GM19468 (cell line): Measurements from ENCODE around the gene RCE1.
A peak's percentile ranks its signal among the peaks of the same experiment; 100 is the strongest.
"Not testable (repeated sequence)": the region's sequence is repeated elsewhere in the genome, so short reads cannot be mapped to it uniquely, and the experiment has no call there.

Source experiments
- ATAC-seq: cut with Tn5 transposase; IDR thresholded peaks from one replicate; pipeline ENCODE4 v1.9.1; 2021; ENCODE audit warnings: mild to moderate bottlenecking, moderate library complexity, moderate number of reproducible peaks; ENCODE audit not compliant: unreplicated experiment; ENCODE audit errors: extremely low read depth

RCE1 gene, protein sequence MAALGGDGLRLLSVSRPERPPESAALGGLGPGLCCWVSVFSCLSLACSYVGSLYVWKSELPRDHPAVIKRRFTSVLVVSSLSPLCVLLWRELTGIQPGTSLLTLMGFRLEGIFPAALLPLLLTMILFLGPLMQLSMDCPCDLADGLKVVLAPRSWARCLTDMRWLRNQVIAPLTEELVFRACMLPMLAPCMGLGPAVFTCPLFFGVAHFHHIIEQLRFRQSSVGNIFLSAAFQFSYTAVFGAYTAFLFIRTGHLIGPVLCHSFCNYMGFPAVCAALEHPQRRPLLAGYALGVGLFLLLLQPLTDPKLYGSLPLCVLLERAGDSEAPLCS

DNA sequence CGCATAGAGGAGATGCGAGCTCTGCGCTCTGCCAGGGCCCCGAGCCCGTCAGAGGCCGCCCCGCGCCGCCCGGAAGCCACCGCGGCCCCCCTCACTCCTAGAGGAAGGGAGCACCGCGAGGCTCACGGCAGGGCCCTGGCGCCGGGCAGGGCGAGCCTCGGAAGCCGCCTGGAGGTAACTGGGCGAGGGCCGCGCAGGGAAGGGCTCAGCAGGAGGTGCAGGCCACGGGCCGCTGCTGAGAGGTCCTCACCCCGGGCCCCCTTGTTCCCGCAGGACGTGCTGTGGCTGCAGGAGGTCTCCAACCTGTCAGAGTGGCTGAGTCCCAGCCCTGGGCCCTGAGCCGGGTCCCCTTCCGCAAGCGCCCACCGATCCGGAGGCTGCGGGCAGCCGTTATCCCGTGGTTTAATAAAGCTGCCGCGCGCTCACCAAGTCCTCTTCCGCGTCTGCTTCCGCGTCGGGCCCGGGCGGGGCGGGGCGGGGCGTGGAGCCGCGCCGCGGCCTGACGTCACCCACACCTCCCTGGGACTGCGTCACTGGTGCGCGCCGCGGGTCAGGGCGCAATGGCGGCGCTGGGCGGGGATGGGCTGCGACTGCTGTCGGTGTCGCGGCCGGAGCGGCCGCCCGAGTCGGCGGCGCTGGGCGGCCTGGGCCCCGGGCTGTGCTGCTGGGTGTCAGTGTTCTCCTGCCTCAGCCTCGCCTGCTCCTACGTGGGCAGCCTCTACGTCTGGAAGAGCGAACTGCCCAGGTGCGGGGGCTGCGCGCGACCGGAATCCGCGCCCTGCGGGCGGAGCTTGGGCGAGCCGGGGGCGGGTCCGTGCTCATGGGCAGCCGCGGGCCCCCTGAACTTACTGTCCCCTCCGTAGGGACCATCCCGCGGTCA, at the start of gene RCE1:
RCE1 (plus strand) TSS at position 546 of the 880 bp plus-strand sequence; CDS start at position 561, 15 bp downstream.
- peak; percentile 48 for ATAC-seq

DNA sequence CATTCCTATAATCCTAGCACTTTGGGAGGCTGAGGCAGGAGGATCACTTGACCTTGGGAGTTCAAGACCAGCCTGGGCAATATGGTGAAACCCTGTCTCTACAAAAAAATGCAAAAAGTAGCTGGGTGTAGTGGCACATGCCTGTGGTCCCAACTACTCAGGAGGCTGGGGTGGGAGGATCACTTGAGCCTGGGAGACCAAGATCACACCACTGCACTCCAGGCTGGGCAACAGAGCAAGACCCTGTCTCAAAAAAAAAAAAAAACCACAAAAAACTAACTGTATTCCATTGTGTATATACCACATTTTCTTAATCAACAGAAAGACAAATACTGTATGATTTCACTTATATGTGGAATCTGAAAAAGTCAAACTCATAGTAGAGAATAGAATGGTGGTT, 43.4 kb upstream of the RCE1 start:
- not testable (repeated sequence) for ATAC-seq

DNA sequence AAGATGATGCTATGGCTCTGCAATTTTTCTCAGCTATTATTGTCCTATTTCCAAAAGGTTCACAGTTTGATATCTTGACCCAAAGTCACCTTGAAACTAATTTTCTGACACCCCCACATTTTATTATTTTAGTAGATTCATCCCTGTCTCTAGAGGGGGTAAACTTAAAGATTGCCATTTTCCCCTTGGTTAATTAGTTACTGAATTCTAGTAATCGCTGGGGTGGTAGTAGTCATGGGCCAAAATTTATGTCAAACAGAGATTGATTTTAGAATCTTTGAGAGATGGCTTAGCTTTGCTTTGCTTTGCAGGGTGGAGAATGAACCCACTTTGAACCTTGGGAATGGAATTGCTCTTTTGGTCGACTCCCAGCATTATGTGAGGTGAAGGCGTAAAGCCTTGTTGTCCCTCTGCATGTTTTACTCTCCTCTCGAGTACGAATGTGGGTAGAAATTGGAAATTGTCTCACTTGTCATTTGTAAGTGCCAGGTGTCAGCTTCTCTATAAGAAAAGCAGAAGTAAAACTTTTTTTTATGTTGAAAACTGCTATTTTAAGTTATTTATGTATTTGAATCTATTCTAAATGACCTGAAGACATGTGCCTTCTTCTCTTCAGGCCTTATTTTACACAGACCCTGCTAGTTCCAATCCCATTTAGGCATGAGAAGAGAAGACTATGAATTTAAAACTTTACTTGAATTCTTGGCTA, 42.4 kb upstream of the RCE1 start:
- peak; percentile 26 for ATAC-seq

DNA sequence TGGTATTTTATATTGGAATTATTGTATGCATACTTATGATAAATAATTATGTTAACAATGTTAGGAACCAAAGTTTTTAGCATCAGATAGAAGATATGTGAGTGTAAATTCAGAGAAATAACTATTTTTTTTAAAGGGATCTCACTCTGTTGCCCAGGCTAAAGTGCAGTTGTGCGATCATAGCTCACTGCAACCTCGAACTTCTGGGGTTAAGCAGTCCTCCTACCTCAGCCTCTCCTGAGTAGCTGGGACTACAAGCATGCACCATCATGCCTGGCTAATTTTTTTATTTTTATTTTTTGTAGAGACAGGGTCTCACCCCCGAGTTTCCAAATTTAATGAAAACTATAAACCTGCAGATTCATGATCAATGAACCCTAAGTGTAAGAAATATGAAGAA, 33.6 kb upstream of the RCE1 start:
- ATAC-seq, result no peak

DNA sequence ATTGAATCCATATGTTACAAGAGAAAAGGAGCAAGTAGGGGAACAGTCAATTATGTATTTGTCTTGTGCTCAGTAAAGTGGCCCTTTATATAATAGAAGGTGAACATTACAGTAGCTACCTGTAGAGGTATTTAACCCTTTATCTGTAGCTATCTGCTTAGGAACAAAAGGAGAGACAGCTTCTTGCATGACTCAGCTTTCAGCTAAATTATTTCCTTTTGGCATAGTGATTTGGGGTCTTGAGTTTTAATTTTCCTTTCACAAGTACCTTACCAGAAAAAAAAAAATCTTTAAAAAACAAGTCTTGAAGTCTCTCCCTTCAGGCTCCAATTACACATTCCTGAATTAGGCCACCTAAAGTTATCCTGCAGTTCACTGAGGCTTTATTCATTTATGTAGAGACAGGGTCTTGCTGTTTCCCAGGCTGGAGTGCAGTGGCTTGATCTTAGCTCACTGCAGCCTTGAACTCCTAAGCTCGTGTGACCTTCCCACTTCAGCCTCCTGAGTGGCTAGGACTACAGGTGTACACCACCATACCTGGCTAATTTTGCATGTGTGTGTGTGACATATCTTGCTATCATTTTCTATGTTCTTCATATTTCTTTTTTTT, 32.6 kb upstream of the RCE1 start:
- no peak for ATAC-seq

DNA sequence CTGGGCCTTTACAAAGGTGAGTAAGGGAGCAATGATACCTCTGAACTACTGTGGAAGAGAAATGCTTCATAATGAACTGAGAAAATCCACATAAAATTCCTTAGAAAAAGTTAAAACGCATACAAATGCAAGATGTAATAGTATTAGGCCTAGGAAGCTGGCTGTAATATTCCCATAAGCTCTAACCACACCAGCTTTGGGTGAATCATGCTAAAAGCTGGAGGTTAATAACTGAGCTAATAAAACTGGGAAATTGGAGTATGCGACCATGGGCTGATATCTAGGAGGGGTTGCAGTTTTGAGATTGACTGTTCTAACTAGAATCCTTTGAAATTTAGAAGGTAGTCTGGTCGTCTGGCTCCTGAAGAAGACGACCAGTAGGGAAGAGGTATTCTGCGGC, 28.6 kb upstream of the RCE1 start:
- ATAC-seq, result no peak

DNA sequence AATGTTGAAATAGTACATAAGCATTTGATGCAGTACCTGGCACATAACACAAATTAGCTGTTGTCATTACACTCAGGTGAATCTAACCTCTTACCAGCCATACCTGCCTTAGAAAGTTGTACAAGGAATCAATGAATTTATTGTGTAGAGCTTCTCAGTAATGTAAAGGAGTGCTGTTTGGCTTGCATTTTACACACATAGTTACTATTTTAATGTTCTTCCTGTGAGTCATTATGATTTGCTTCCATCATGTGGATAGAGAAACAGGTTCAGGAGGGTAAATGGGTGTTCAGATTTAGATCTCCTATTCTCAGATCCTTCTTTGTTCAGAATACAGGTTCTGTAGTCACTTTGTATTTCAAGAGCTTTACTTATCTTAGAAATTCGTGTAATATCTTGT, 27.6 kb upstream of the RCE1 start:
- ATAC-seq, result no peak

DNA sequence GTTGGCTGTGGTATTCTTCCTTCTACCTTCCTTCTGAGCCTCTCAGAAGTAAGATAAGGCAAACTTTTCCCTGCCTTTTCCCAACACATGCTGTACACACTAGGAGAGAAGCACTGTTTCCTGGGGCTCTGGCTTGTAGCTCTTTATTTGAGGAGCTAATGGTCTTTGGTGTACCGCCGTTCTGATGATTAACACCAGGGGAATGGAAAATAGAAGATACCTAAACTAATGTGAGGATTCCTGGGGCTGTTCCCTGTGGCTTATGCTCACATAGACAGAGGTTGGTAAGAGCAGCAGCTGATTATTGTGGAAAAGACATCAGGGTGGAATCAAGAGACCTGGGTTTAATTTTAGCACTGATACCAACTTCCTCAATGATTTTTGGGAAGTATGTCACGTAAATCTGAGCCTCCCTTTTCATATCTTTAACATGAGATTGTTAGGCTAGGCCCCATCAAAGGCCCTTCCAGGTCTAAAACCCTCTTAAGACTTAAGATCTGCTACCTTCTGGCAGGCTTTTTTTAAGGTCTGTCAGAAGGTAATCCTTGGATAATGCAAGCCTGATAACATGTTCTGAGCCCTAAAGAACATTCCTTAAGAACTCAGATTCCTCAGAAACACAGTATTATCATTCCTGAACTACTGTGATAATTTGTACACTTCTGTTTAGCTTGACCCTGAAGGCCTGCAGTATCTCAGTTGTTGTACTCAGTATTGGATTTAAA, 24.8 kb upstream of the RCE1 start:
- ATAC-seq, result no peak

DNA sequence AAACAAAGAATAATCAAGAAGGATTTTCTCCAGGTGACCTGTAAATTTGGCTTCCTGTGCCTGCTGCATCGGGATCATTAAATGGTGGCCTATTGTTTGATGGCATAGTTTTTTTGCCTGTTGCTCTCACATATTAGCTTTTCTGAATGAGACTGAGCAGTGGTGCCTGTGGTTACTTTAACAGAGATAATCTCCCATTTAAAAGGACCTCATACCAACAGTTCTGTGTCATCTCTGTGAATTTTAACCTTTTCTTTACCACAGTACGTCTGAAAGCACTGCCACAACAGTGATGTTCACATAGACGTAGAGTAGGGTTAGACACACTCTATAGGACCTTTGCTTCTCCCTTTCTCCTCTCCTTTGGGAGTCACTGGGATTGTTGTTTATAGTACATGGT, 22.9 kb upstream of the RCE1 start:
- no peak for ATAC-seq

DNA sequence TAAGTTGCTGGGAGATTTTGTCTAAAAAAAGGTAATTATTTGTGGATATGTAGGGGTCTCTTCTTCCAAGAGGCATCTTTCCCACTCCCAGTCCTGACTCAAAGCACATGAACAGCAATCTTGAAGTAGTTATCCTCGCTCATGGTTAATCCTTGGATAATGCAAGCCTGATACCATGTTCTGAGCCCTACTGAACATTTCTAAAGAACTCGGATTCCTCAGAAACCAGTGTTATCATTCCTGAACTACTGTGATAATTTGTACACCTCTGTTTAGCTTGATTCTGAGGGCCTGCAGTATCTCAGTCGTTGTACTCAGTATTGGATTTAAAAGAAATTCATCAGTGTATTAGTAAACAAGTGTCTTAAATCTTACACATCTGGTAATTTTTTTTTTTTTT, 22.3 kb upstream of the RCE1 start:
- no peak for ATAC-seq

DNA sequence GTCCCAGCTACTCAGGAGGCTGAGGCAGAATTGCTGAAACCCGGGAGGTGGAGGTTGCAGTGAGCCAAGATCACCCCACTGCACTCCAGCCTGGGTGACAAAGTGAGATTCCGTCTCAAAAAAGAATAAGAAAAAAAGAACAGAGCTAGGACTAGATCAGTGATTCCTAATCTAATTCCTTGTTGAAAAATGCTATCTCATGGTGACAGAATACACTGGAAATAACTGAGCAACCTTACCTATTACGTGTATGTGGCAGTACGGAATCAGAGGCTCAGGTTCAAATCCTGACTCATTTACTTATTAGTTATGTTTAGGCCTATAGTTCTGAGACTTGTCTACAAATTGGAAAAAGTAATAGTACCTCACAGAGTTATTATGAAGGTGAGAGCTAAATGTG, 19.5 kb upstream of the RCE1 start:
- ATAC-seq, result no peak

DNA sequence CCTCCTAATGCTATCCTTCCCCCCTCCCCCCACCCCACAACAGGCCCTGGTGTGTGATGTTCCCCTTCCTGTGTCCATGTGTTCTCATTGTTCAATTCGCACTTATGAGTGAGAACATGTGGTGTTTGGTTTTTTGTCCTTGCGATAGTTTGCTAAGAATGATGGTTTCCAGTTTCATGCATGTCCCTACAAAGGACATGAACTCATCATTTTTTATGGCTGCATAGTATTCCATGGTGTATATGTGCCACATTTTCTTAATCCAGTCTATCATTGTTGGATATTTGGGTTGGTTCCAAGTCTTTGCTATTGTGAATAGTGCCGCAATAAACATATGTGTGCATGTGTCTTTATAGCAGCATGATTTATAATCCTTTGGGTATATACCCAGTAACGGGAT, 18.7 kb upstream of the RCE1 start:
- not testable (repeated sequence) for ATAC-seq

DNA sequence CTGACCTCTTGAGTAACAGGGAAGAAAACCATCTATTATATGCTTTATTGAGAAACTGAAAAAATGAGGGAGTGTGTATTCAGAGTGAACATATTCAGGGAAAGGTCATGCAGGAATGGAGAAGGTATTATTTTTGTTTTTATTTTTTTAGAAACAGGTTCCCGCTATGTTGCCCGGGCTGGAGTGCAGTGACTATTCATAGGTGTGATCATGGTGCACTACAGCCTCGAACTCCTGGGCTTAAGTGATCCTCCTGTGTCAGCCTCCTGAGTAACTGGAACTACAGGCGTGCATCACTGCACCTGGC, 8.7 kb upstream of the RCE1 start:
- ATAC-seq, result no peak

DNA sequence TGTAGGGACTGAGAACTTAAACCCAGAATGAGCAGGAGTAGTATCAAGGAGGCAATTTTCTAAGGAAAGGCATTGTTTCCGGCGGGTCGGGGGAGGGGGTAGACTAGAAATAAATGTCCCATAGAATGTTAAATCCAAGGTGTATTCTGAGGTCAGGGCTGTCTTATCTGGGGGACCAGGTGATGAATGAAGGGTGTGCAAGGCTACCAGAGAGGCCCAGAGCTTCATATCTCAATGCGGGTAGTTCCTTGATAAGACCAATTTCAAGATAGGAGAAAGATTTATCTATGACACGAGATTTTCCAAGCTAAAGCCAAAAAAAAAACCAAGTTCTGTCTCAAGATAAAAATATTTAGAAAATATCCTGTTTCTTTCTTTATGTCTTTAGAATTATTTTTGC, 8.3 kb upstream of the RCE1 start:
- ATAC-seq, result no peak

DNA sequence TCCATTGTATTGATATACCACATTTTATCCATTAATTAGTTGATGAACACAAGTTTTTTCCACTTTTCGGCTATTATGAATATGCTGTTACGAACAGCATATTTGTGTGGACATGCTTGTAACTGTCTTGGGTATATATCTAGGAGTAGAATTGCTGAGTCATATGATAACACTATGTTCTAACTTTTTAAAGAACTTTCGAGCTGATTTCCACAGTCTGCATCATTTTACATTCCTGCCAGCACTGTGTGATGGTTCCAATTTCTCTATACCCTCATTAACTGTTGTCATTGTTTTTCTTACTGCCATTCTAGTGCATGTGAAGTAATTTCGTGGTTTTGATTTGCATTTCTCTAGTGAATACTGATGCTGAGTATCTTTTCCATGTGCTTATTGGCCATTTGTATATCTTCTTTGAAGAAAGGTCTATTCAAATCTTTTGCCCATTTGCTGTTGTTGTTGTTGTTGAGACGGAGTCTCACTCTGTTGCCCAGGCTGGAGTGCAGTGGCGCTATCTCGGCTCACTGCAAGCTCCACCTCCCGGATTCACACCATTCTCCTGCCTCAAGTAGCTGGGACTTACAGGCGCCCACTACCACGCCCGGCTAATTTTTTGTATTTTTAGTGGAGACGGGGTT, 7.4 kb upstream of the RCE1 start:
- ATAC-seq, result no peak

DNA sequence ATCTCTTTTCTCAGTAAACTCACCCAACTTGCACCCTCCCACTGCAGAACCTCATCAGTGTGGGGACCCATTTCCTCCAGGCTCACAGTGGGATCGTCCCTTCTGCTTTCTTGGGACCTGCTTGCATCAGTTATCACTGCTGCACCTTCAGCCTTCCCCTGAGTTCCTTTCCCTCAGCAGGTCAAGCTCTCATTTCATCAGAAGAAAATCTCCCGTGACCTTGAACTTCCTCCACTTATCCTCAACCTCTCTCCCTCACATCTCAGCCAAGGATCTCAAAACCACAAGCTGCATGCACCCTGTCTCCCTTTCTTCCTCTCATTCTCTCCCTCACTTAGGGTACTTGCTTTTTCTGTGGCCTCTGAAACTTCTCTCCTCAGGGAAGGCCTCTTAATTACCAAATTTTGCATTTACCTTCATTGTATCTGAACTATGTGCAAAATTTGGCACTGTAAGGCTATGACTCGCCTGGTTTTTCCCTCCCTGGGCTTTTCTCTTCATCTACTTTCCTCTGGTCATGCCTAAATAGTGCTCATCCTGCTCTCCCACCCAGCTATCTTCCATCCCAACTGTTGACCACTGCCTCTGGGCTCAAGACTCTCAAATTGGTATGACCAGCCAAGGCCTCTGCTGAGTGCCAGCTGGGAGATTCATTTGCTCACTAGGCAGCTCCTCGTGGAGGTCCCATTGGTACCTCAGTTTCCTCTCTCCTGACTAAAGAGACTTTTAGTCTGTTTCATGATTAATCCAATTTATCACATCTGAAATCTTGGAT, 2.7 kb upstream of the RCE1 start:
- no peak for ATAC-seq

DNA sequence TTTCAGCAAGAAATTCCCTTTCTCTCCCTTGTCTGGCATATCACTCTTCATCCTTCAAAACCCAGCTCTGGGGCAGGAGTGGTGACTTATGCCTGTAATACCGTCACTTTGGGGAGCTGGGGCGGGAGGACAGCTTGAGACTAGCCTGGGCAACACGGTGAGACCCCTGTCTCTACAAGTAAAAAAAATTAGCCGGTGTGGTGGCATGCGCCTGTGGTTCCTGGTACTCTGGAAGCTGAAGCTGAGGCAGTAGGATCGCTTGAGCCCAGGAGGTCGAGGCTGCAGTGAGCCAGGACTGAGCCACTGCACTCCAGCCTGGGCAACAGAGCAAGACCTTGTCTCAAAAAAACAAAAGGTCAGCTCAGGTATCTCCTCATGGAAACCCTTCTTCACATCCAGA, 1.4 kb upstream of the RCE1 start:
- ATAC-seq, result no peak

DNA sequence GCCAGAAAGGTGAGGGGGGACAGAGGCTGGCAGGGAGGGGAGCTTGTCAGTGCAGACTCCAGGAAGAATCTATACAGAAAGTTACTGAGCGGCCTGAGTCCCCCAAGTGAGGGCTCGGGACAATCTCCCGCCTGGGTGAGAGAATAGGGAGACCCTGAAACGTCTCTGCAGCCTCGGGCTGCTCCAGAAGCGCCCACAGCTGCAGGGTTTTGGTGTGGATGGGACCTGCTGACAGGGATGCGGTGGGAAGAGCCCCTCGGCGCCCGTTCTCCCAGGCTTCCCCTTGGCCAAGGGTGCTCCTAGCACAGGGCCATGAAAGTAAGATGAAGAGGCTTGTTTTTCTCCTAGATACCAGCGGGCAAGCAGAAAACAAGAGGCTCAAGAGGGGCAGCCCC, 743 bp upstream of the RCE1 start:
- no peak for ATAC-seq
